ENCODE measurements around the gene ANTXR1. TPM values are rescaled to one million over a fixed set of nuclear protein-coding genes. Genes with fewer than 3 reads are reported as not detected.

The ANTXR1 gene
- total and polyA plus RNA-seq, 2 donors (not counting 3 experiments of a cell fraction or from before 2014, with no cell fraction given): 4.2 to 17.3 TPM

- Histone ChIP-seq H3K27ac (ENCODE audit: insufficient read depth, low read depth, low read length) (no peak overlapping the region), H3K9ac (replicated peaks; ENCODE audit: extremely low read depth, insufficient read depth, low read length) (no peak overlapping the region), H3K9me1 (replicated peaks; ENCODE audit: control insufficient read depth, extremely low read depth, insufficient read depth, low read length) (no peaks in the 10 kb centered on the region), H3K9me3 (replicated peaks; ENCODE audit: control insufficient read depth, insufficient read depth, low read length) (no peaks in the 10 kb centered on the region), H4K20me1 (replicated peaks; ENCODE audit: control insufficient read depth, extremely low read depth, insufficient read depth, low read length) (no peaks in the 10 kb centered on the region), H3K27me3 (ENCODE audit: control insufficient read depth in 2 of 2, insufficient read depth in 2 of 2, low read length in 2 of 2) (no peaks in the 10 kb centered on the region), H2AFZ (ENCODE audit: low read depth, low read length) (no peak overlapping the region), H3K36me3 (ENCODE audit: control insufficient read depth in 2 of 2, extremely low read depth in 1 of 2, insufficient read depth in 2 of 2, low read length in 2 of 2) (no peaks in the 10 kb centered on the region), H3K4me3 (replicated peaks in 1 of 3; ENCODE audit: insufficient read depth in 1 of 3, low read depth in 1 of 3, low read length in 3 of 3) (no peak overlapping the region), H3K4me1 (ENCODE audit: control insufficient read depth, extremely low read depth, insufficient read depth, low read length) (peaks cover 5% of the 10 kb centered on the region), H3K4me2 (ENCODE audit: insufficient read depth, low read length) (no peak overlapping the region), H3K79me2 (ENCODE audit: control insufficient read depth, insufficient read depth, low read length) (no peaks in the 10 kb centered on the region)
- FAIRE-seq (no peak), DNase-seq (ENCODE audit: low read depth, low spot score) (no peak)
- intact Hi-C loops (cut with micrococcal nuclease) (no loop called here), dilution Hi-C loops (cut with MboI; ENCODE audit: extremely low pct_ligation_motif_present, low sequenced_read_pairs) (no loop called here)
- no TSS peak for BruUV-seq (replicated peaks)
- no peak for TF ChIP-seq POLR2AphosphoS5 (IDR thresholded peaks at IDR 0.05; ENCODE audit: insufficient read depth, low read depth, low read length)
- TF ChIP-seq FOS (IDR thresholded peaks at IDR 0.05; ENCODE audit: borderline replicate concordance, insufficient read depth, low read length): no peak
- no peak for TF ChIP-seq JUN (IDR thresholded peaks at IDR 0.05; ENCODE audit: borderline replicate concordance, insufficient read depth, insufficient read length, low read depth)
- TF ChIP-seq MAX (IDR thresholded peaks at IDR 0.05; ENCODE audit: insufficient read depth, insufficient read length): no peak
- no peak for TF ChIP-seq POLR2A (IDR thresholded peaks at IDR 0.05; ENCODE audit: low read depth, low read length)
- TF ChIP-seq GATA2 (IDR thresholded peaks at IDR 0.05; ENCODE audit: insufficient read depth, insufficient read length, low read depth, low read length): no peak
- no peak for TF ChIP-seq EZH2 (IDR thresholded peaks at IDR 0.05; ENCODE audit: borderline replicate concordance, low read depth, low read length, severe bottlenecking)
- TF ChIP-seq CTCF (IDR thresholded peaks at IDR 0.05; ENCODE audit: extremely low read depth in 1 of 2, insufficient read depth in 1 of 2, low read depth in 1 of 2, low read length in 2 of 2): no peak
- TF ChIP-seq MYC (IDR thresholded peaks at IDR 0.05; ENCODE audit: low read depth, low read length): no peak
- POLR2A ChIA-PET: no interaction called here
- CTCF ChIA-PET: no interaction called here
Observed at GRCh38 chr2:69169655-69170389, 156.8 kb downstream of the ANTXR1 start.
